HG03439 (cell line): ENCODE measurements around the gene KLHL42.

Experiments used
- ATAC-seq: cut with Tn5 transposase; IDR thresholded peaks from one replicate; pipeline ENCODE4 v1.9.1; 2021; ENCODE audit warnings: mild to moderate bottlenecking, moderate library complexity; ENCODE audit not compliant: unreplicated experiment

Gene KLHL42

DNA sequence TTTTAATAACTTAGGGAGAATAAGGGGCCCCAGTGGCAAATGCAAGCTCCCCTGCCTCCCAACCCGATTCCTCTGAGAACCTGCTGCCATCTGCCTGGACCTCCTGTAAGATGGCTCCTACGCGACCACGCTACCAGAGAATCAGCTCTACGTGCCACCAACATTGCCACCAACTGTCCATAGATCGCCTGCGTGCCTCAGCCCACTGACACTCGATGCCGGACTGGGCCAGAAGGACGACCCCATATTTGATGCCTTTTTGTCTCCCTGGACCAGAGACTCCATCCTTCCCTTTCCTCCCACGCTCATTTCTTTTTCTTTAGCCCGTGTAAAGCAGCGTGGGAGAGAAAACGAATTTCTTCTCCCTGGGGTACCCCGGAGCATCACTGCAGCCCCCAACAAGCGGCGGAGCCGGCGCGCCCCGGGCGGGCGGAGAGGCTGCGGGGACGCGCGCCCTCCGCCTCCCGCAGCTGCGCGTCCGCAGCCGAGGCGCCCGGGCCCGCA, 565 bp upstream of the KLHL42 start:
- ATAC-seq = peak; percentile 7

DNA sequence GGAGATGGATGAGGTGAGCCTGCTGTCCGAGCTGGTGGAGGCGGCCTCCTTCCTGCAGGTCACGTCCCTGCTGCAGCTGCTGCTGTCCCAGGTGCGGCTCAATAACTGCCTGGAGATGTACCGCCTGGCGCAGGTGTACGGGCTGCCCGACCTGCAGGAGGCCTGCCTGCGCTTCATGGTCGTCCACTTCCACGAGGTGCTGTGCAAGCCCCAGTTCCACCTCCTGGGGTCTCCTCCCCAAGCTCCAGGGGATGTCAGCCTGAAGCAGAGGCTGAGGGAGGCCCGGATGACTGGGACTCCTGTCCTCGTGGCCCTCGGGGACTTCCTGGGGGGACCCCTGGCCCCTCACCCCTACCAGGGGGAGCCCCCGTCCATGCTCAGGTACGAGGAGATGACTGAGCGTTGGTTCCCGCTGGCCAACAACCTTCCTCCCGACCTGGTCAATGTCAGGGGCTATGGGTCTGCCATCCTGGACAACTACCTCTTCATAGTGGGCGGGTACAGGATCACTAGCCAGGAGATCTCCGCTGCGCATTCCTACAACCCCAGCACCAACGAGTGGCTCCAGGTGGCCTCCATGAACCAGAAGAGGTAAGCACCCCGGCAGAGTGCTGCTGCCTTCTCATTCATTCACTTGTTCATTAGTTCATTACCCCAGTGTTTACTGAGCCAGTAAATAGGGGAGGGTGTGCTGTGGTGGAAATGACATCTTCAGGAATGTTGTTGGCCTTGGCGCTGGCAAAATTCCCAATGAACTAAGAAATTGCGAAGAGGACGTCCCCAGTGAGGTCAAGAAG, 777 bp downstream of the KLHL42 start:
- peak; percentile 43 for ATAC-seq

DNA sequence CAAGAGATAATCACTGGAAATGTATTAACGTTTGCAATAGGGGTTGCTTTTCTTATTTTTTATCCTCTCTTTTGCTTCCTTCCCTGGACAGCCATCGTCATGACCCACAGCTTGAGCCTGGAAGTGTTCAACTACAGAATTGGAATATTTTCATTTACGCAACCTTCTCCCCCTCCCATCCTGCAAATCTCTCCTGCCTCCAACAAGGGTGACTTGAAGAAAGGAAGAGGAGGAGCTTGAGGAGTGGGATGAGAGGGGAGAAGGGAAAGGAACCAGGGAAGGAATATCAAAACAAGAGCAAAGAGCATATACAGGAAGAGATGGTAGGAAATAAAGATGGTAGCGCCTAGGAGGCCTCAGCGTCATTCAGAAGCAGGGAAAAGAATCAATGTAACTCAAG, 1.6 kb downstream of the KLHL42 start:
- no peak for ATAC-seq

GRCh38 chr12:27782481-27782880, 2.4 kb downstream of the KLHL42 start:
- ATAC-seq = no peak

GRCh38 chr12:27785882-27786570, 6.0 kb downstream of the KLHL42 start:
- ATAC-seq = no peak

GRCh38 chr12:27787559-27787958, 7.5 kb downstream of the KLHL42 start:
- ATAC-seq = no peak

GRCh38 chr12:27790179-27790578, 10.1 kb downstream of the KLHL42 start:
- ATAC-seq = no peak

DNA sequence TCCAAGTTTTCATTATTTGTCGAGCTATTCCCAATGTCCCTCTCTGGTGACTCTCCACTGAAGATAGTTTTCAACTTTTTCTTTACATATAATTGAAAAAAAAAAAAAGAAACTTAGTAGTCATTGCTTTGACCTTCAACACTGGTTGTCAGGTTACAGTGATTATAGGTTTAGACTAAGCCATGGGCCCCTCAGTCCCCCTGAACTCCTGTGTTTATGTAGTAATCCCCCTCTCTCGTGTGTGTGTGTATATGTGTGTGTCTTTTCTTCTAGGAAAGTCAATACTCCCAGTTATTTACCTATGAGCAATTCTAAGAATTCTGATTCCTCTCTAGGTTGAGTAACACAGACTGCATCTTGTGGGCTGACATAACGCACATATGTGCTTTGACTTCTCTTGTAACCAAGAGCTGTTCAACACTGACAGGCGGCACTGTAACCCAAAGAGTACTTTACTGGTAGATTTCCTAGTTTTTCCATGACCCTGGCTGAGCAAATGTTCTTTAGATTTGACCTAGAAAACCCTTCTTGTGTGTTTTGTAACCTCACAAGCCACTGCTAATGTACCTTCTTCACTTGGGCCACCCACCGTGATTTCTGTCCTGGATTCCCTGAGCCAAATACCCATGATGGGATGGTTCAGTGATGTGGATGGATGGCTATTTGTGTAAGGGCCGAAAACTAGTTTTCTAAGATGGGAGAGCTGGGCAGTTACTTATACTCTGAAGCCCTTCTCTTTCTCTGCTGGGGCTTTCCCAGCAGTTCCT, 15.0 kb downstream of the KLHL42 start:
- ATAC-seq = no peak

DNA sequence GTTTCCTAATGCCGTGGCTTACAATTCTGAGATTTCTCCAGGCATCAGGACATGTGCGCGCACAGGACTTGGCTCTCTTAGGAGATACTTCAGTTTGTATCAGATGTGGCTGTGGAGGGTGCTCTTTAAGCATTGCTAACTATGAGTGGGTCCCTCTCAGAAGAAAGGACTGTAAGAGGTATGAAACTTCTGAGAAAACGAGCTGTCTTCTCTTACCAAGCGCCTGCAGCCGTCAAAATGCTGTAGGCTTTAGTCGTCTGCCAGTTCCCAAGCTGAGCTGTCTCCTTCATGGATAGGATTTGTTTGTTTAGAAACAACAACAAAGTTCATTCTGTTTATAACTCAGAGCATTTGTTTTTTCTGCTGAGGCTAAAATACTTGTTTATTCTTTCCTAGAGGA, 16.1 kb downstream of the KLHL42 start:
- no peak for ATAC-seq

- ATAC-seq = no peak
These were observed 17.4 kb downstream of the KLHL42 start for GRCh38 chr12:27797301-27798025.

GRCh38 chr12:27800819-27801218, 20.8 kb downstream of the KLHL42 start:
- ATAC-seq = no peak

DNA sequence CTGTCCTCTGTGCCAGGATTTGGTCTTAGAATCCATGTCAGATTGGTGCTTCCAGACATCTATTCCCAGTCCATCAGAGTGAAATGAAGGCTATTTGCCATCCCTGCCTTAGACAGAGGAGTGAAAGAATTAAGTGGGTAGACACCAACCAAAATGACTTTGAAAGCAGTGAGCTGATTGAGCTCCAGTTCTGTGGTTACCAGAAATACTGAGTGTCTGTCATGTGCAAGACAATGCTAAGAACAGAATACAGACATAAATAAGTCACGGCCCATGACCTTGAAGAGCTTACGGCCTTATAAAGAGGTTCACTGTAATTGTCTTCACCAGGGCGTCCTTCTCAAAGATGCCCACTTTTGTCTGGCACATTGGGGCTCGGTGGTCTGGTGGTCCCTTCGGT, 21.6 kb downstream of the KLHL42 start:
- no peak for ATAC-seq

- ATAC-seq = no peak
These were observed 22.5 kb downstream of the KLHL42 start for GRCh38 chr12:27802511-27802910.

DNA sequence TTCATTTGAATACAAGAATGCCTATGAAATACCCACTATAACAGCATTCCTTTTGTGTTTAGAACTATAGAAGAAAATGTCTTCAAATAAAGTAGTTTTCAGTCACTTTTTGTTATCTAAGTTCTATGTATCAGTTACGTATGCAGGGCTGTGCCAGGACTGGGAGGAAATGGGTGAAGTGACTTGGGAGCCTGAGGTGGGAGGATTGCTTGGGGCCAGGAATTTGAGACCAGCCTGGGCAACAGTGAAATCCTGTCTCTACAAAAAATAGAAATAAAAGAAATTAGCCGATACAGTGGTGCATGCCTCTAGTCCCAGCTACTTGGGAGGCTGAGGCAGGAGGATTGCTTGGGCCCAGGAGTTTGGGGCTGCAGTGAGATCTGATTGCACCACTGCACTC, 22.9 kb downstream of the KLHL42 start:
- no peak for ATAC-seq

DNA sequence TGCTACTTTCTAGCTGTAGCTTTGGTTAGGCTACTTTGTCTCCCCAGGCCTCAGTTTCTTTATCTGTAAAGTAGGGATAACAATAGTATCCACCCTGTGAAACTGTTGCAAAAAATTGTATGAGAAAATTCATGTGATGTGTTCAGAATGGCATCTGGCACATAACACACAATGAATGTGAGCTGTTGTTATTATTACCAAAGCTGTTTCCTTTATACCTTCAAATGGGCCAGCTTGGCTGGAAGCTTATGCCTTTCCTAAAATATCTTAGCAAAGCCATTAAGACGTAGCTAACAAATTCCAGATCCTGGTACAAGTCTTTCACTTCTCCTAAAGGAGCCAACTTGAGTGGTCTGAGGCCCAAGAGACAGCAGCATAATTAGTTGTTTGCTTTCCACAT, 25.2 kb downstream of the KLHL42 start:
- no peak for ATAC-seq

DNA sequence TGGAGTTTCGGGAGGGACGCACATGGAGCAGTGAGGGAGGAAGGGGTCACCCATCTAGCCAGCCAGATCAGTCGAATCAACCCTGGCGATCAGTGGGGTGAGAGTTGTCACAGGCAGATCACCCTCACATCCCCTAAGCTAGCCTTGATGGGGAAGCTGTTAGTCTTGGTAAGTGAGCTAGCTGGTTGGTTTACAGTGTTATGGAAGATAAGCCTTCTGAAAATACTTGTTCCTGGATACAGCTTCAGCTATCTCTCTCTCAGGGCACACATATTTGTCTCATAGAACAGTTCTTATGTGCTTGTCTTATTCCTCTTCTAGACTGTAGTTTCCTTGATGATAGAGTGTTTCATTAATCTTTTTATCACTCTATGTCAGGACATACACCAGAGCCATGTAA, 26.2 kb downstream of the KLHL42 start:
- ATAC-seq = no peak

GRCh38 chr12:27807063-27807703, 27.1 kb downstream of the KLHL42 start:
- no peak for ATAC-seq

- no peak for ATAC-seq
These were observed 28.8 kb downstream of the KLHL42 start for GRCh38 chr12:27808841-27809240.

DNA sequence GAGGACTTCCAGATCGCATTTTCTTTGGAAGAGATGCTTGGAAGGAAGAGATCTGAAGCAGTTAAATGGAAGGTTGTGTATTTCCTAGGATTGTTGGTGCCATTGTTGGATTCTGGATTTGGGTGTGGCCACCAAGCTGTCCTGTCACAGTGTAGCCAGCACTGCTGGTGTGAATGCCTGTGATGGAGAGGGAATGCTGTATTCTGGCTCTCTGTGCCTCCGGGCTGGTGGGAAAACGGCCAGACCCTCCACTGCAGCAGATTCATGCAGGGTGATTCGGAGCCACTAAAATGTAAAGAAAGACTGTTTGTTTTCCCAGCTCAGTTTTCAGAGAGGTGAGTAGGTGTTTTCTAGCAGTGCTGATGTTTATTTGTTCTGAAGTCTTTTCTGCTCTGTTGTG, 30.7 kb downstream of the KLHL42 start:
- no peak for ATAC-seq

DNA sequence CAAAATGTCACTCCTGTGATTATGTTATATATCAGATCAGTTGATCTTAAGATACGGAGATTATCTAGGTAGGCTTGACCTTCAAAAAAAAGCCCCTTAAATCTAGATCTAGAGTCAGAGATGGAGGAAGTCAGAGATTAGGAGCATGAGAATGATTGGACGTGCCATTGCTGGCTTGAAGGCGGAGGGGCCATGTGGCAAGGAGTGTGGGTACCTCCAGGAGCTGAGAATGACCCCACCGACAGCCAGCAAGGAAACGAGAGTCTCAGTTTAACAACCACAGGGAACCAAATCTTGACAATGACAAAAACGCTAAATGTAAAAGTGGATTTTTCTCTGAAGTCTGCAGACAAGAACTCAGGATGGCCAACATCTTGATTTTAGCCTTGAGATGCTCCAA, 32.5 kb downstream of the KLHL42 start:
- no peak for ATAC-seq
